Measurements from ENCODE around the gene SV2B.

Gene SV2B

DNA sequence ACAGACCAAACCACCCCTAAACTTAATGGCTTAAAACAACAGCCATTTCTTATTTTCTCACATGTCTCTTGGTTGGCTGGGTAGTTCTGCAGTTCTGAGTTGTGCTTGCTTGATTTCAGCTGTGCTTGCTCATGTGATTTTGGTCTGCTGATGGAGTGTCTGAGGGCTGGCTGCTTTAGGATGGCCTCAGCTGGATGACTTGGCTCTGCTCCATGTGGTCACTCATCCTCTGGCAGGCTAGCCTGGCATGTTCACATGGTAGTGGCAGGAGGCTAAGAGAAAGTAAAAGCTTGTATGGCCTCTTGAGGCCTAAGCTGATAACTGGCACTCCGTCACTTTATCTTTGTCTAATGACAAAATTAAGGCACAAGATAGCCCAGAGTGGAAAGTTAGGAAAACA lies 4.1 kb downstream of the SV2B start:
- DNase-seq (ENCODE audit: low read depth), result no peak

DNA sequence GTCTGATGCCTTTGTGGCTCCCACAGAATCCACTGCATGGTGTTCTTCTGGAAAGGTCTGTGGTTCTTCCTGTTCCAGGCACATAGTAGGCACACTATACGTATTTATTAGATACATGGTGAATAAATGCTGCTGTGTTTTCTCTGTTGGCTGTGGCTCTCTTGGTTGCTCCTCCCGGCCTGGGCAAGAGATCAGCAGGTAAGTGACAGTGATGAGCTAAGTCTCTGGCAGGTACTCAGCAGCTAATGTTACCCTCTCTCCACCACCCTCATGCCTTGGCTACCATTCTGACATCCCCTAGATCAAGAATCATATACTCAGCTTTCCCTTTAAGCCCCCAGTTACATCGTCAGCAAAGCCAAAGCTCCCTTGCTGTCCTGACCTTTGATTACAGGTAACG lies 8.4 kb downstream of the SV2B start:
- no peak for DNase-seq (ENCODE audit: low read depth)

DNA sequence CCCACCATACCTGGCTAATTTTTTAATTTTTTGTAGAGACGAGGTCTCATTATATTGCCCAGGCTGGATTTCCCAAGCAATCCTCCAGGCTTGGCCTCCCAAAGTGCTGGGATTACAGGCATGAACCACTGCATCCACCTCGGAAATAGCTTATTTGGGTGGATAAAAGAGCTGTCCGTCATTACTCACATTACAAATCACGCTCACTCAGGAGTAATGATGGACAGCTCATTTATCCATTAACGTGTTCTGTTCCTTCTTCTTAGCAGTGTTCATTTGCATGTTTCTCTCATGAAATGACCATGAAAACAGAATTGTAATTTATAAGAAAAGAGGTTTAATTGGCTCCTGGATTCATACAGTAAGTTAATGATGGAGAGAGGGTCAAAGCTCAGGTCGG lies 9.8 kb downstream of the SV2B start:
- DNase-seq (ENCODE audit: low read depth), result no peak

DNA sequence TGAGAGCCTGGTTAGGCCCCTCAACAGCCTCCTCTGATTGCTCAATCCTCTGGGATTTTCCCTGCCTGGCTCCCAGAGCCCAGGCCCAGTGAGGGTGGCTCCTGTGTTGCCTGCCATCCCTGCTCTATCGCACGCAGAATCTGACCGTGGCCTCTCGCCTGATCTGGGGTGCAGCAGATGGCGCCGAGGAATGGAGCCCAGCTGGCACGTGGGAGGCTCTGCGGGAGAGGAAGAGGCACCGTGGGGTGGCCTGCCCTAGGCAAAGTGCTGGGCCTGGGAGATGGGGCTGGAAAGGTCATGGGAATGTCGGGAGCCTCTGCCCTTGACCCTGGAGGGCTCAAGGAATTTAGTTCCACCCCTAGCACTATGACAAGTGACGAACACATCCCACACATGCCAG lies 10.3 kb downstream of the SV2B start:
- DNase-seq (ENCODE audit: low read depth), result no peak

DNA sequence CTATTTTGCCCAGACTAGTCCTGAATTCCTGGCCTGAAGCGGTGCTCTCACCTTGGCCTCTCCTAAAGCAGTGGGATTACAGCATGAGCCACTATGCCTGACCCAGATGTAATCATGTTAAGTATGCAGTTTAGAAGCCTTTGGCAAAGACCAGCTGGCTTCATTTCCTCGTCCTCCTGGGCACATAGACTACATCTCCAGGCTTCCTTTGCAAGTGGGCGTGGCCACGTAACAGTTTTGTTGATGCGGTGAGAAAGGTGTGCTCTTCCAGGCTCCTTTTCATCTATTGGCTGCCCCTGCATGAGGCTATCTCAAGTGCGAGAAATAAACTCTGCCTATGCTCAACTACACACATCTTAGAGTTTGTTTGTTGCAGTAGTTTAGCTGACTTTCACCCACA lies 13.0 kb downstream of the SV2B start:
- no peak for DNase-seq (ENCODE audit: low read depth)

DNA sequence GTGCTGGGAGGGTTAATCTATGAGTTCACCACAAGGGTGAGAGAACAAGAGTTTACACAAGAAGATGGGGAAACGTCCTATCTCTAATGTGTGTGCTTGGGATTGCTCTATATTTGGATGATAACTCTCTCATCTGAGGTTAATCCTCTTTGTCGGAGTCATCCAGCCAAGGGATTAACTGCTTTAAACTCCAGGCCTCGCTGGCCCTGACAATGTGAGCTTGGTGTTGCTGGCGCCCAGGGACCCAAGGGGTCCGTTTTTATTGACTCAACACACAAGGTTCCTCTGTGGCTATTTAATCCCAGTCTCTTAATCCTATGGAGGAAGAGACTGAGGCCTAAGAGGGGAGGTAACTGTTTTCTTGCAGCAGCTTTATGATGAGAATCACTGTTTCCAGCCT lies 14.2 kb downstream of the SV2B start:
- DNase-seq (ENCODE audit: low read depth), result no peak

DNA sequence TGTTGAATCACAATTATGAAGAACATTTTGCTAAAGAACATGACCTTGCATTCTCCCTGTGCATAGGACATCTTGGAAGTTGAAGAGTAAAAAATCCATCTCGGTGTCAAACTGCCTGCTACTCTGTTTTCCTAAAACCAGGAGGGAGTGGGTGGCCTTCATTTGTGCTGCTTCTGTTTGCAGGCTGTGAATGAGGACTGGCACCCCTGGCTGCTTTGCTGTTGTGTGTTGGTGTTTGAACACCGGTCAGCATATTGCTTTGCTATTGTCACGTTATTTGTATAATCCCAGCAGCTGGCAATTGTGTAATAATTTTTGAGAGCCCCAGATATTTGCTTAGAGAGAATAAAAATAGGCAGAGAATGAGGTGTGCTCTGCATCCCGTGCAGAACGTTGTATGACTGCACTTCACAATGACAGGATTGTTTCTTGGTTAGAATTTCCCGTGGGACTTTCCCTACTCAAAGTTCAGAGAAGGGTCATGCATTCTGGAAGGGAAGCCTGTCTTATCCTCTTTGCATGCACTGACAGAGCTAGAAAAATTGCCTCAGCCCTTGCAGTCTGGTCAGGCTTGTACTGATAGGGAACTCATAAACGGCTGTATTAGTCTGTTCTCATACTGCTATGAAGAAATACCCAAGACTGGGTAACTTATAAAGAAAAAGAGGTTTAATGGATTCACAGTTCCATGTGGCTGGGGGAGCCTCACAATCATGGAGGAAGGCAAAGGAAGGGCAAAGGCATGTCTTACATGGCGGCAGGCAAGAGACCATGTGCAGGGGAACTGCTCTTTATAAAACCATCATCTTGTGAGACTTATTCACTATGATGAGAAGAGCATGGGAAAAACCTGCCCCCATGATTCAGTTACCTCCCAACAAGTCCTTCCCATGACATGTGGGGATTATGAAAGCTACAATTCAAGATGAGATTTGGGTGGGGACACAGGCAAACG lies 16.3 kb downstream of the SV2B start:
- DNase-seq (ENCODE audit: low read depth), result no peak

DNA sequence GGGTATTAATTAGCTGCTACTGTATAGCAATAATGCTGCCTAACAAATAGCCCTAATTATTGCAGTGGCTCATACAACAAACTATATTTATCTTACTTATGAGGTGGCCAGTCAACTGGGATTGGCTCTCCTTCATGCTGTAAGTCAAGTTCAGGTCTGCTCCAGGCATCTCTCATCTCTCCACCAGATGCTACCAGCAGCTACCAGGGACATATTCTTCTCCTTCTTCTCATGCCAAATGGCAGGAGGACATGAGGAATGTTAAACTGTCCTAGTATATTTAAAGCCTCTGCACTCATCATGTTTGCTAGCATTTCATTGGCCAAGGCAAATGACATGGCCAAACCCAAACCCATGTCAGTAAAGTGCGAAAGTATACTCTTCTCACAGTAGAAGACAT lies 17.3 kb downstream of the SV2B start:
- no peak for DNase-seq (ENCODE audit: low read depth)

DNA sequence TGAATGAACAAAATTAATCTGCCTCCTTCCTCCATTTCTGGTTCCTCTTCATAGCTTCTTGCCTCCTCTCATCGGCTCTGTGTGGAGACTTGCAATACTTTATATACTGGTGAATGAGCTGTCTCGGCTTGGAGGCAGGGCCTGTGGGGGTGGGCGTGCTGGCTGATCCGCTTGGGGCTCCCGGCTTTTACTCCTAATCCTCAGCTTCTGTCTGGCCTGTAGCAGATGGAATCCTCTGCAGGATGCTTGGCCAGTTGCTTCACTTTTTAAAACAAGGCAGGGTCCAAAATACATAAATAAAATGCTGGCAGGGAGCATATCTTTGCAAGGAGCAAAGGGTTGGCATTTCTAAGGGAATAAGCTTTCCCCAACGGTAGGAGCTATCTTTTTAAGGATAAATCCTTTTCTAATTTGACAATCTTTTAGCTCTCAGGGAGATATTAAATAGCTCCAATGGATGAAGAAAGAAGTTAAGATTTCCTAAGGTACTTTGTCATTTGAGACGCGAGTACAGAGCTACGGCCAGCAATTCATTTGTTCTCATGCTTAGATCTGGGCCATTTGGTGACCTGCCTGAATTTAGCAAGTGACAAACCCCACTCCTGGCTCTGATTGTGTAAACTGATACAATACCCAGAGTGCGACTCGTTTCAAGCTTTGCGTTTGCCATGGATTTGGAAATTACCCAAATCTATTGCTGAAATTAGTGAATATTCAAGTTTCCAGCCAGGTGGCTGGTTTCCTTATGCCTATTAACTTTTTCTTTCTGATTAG lies 18.9 kb downstream of the SV2B start:
- no peak for DNase-seq (ENCODE audit: low read depth)

DNA sequence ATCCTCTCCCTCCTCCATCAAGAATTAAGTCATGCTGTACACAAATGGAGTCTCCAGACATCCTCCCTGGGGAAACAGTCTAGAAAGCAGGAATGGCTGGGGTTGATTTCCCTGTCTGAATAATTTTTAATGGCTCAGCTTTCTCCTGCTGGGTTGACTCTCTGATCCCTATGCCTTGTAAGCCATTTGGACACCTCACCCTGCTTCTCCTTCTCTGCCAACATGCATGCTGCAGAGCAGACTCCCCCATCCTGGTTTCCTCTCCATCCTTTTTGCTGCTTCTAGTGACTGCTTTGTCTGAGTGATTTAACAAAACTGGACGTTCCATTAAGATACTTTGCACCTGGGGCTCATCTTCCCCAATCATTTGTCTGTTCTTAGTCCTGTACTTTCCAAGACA lies 22.2 kb downstream of the SV2B start:
- no peak for DNase-seq (ENCODE audit: low read depth)

DNA sequence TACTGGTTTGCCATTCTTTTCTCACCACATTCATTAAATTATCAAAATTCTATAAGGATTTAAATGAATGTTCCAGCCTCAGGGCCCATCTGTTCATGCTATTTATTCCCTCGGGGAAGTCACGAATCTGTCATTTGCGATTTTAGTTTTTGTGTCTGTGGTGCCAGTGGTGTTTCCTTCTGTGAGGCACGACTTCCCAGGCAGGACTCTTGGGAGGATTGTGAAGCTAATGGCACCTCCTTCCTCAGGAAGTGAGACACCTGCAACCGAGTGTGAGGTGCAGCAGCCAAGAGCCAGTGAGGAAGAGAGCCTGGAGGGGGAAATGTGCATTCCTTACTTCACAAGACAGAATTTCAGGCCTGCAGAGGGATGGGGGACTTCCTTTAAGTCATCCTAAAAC lies 24.1 kb downstream of the SV2B start:
- no peak for DNase-seq (ENCODE audit: low read depth)

DNA sequence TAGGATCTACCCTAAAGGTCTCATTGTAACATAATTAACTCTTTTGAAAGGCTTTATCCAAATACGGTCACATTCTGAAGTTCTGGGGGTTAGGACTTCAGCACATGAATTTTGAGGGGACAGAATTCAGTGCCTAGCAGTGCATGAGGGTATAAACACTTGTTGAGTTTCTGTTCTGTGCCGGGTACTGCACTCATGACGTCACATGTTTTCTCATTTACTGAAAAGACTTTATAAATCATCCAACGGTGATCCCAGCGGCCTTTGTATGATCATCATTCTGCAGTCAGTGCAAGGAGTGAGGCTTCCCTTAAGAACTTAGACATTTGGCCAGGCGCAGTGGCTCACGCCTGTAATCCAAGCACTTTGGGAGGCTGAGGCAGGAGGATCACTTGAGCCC lies 25.1 kb downstream of the SV2B start:
- DNase-seq (ENCODE audit: low read depth), result no peak

DNA sequence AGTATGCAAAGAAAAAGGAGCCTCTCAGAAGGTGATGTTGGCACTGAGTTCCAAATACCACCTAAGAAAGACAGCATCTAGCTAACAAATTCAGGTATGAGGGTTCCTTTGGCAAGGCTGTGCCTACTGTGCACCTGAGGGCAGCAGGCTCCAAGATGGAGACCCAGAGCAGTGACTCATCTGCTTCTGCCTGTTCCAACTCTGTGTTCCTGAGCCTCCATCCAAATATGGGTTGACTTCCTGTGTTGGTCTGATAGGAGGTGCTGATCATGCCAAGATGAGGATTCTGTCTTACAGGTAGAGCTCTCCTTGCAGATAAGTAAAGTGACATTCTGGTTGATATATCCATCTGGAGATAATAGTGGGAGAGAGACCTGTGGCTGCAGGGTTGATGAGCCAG lies 26.0 kb downstream of the SV2B start:
- no peak for DNase-seq (ENCODE audit: low read depth)

DNA sequence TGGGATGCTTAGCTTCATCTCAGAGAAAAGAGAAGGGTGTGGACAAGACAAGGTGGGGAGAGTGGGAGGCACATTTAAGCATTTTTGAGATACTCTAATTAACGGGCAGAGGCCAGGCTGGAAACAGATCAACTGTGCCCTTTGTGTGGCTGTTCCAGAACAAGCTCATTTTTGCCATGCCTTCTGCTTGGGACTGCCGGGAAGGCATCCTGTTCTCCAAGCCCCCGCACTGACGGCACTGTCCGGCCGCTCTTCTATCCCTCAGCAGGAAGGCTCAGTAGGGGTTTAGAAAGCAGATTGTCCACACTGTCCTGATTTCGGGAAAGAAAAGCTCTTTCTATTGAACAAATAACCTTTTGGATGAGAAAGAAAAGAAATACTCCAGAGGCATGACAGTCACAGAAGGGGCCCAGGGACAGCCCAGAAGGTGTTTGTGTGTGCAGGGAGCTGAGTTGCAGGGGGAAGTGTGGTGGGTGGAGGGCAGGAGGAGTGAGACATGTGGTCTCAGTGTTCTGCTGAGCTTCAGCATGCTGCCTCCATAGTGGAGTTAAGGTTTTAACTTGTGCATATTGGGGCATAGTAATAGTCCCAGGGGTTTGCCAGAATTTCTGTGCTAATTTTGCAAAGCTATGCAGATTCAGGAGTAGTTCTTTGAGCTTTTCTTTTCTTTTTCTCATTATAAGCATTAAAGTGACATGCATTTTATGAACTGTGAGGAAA lies 27.3 kb downstream of the SV2B start:
- DNase-seq (ENCODE audit: low read depth), result no peak

DNA sequence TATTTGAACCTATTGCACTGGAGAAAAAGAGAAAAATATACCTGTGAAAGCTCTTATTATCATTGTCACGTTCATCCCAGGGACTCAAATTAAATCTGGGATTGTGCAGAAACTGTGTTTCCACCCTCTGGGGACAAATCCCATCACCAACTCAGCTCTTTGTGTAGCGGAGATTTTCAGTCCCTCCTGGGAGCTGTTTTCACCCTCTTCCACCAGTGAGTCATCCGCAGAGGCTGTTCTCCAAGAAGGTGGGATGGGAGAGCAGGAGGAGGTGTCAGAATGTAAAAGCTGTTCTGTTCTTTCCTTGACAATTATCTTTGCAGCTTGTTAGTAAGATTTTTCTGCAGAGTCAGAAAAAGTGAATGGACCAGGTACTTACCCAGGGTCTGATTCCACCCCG lies 28.0 kb downstream of the SV2B start:
- no peak for DNase-seq (ENCODE audit: low read depth)

DNA sequence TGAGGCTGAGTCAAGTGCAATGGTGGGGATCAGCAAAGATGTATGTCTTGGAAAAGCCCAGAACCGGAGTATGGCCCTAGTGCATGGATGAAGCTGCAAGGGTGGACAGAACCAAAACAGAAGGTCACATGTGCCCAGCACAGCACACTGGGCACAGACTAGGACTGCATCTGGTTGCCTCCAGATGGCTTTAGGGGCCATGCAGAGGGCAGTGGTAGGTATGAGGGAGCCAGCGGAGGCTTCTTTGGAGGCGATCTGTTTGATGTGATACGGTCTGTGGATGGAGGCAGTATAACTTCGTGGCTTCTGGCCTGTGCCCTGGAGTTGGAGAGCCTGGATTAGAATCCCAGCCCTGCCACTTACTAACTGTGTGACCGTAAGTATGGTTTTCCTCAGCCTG lies 29.4 kb downstream of the SV2B start:
- no peak for DNase-seq (ENCODE audit: low read depth)

DNA sequence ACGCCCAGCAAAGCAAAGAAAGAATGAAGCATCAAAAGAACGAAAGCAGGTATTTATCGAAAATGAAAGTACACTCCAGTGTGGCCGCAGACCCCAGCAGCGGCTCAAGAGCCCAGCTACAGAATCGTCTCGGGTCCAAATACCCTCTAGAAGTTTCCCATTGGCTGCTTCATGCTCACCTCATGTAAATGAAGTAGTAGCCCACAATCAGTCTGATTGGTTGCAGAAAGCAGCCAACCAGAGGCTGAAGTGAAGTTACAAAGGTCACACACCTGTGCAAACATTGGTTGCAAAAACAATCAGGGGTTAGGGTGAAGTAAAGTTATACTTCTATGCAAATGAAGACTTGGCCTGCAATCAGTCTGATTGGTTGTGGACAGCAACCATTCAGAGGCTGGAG lies 32.0 kb downstream of the SV2B start:
- no peak for DNase-seq (ENCODE audit: low read depth)

DNA sequence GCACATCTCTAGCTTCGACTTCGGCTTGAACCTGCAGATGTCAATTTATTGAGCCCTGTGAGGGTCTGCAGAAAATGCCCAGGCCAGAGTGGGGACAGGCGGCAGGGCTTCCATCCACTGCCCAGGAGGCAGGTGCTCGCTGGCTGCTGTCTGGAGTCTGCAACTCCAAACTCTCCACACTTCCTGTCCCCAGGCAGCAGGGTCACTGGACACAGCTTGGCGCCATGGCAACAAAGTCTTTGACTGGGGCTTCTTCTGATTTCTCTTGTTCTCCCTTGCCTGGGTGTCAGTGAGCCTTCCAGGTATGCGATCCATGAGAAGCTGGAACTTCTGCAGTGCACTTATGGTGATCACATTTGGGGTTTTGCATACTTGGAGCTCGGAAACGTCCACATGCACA lies 33.5 kb downstream of the SV2B start:
- no peak for DNase-seq (ENCODE audit: low read depth)

DNA sequence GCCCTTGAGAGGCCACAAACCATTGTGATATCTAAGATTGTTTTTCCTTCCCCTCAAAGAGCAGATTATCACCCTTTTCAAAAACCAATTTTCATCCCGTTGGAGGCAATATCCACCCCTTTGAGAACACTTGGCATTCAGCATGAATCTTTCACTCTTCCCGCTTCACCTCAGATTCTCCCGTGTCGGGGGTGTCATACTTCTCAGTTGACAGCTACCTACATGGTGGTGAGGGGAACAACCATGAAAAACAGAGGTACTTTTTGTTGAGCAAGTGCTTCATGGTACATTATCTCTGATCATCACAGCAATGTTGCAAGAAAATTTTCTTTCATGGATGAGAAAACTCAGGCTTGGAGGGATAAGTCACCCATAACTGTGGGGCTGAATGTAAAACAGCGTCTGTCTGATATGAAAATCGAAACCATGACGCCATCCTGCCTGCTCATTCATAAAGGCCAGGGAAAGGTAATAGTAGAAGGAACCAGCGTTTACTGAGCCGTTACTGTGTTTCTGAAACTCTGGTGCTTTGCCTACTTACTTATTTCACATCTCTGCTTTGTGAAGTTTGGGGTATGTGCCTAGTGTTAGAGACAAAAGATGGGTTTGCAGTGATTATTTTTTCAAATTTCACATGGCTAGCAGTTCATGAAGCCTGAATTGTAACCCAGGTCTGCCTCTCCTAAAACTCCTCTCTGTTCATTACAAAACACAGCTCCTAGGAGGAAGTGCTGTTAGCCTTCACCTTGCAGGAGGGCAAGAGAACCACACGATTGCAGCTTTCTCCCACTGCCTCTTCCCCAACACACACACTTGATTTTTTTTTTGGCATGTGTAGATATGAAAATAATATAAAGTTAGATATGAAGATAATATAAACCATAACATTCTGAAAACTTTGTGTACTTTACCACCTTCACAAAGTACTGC lies 35.4 kb downstream of the SV2B start:
- no peak for DNase-seq (ENCODE audit: low read depth)

DNA sequence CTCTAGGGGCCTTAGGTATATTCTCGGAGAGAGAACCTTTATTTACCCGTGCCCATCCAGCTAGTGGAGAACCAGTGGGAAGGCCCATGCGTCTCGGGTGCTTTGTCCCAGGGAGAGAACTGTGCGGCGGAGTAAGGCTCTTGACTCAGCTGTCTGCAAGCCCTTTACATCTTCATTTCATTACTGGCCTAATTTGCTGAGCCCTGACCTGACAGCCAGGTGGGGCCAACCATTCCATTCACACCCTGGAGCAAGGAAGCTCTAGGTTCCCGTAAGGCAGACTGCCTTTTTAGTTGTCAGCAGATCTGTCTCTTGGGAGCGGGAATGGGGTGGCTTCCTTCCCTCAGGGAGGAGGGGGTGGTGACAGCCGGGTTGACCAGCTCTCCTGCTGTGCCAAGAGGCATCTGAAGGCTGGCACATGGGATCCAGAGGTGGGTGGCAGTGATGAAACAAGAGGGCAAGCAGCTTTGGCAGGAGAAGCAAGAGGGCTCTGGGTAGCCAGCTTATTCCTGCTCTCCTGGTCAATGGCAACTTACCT lies 36.4 kb downstream of the SV2B start:
- no peak for DNase-seq (ENCODE audit: low read depth)

DNA sequence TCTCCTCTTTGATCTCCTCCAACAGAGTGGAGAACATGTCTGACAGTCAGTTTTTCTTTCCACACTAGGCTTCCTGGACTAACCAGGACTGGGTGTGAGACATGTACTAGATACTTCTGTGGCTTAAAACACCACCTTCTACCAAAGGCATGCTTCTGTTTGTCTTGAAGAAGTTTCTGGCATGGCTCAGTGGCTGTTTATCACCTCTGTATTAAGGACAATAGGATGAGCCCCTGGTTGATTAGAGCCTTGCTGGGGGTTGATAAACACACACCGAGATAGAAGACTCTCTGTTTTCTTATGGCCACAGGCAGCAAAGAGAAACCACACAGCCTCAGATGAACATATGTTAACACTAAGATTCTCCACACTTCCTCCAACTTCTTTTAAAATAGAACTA lies 40.5 kb downstream of the SV2B start:
- DNase-seq (ENCODE audit: low read depth), result no peak
